Osteocyte (in vitro differentiated cells): ENCODE results near the gene ZNF215. TPM values are rescaled to one million over a fixed set of nuclear protein-coding genes. Genes with fewer than 3 reads are reported as not detected.
"Not testable (repeated sequence)": the region's sequence is repeated elsewhere in the genome, so short reads cannot be mapped to it uniquely, and the experiment has no call there.

Experiments
- DNase-seq: peaks from one replicate; pipeline ENCODE4 v3.0.0; 2021; ENCODE audit warnings: mixed read lengths; ENCODE audit not compliant: unreplicated experiment; ENCODE audit errors: extremely low spot score
- H3K27ac Mint-ChIP-seq: one replicate; pipeline ENCODE4 v1.8.0; 2021; ENCODE audit warnings: mild to moderate bottlenecking, mixed read lengths; ENCODE audit not compliant: unreplicated experiment
- H3K27me3 Mint-ChIP-seq: one replicate; pipeline ENCODE4 v1.8.0; 2021; ENCODE audit warnings: mixed read lengths; ENCODE audit not compliant: unreplicated experiment
- H3K36me3 Mint-ChIP-seq: one replicate; pipeline ENCODE4 v1.8.0; 2021; ENCODE audit warnings: mixed read lengths; ENCODE audit not compliant: unreplicated experiment
- H3K4me1 Mint-ChIP-seq: one replicate; pipeline ENCODE4 v1.8.0; 2021; ENCODE audit warnings: mixed read lengths; ENCODE audit not compliant: unreplicated experiment
- H3K4me3 Mint-ChIP-seq: one replicate; pipeline ENCODE4 v1.8.0; 2021; ENCODE audit warnings: mild to moderate bottlenecking, moderate library complexity, mixed read lengths; ENCODE audit not compliant: unreplicated experiment
- H3K9me3 Mint-ChIP-seq: one replicate; pipeline ENCODE4 v1.8.0; 2021; ENCODE audit warnings: mixed read lengths; ENCODE audit not compliant: unreplicated experiment
- total RNA-seq: library from RNA; stranded (reverse); gene quantifications from 2 replicates; pipeline ENCODE4 v1.2.1, GENCODE V29; 2021
- TF ChIP-seq, protein P1 (sequence below): fragments of 200-600 bp; sonication (generic); IDR thresholded peaks from 2 replicates; pipeline ENCODE4 v1.5.0; 2021; ENCODE audit warnings: antibody characterized with exemption, mild to moderate bottlenecking, moderate library complexity

The ZNF215 gene
- total RNA-seq, 1 donor from 2014 or later, result 2.7 TPM

DNA sequence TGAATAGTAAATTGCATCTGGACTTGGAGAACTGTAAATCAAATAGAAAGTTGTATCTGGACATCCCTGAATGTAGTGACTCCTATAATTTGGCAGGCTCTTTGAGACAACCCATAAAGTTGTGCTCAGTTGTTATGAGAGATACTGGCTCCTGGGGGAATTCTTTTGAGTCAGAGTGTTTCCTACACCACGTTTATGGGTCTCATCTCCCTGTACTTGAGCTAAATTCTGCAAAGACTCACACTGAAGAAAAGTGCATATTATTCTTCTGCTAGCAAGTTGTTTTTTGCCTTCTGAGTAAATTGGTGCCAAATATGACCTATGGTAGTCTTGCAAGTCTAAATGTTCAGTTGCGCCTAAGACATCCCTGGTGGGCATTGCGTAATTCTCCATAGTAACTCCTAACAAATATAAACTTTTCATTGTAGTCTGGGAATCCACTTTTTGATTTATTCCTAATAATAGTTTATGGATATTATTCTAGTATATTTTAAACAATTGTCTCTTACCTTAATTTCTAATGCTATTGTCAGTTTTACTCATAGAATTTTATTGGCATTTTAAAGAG is 5.0 kb downstream of the ZNF215 start:
- TF ChIP-seq, protein P1, sequence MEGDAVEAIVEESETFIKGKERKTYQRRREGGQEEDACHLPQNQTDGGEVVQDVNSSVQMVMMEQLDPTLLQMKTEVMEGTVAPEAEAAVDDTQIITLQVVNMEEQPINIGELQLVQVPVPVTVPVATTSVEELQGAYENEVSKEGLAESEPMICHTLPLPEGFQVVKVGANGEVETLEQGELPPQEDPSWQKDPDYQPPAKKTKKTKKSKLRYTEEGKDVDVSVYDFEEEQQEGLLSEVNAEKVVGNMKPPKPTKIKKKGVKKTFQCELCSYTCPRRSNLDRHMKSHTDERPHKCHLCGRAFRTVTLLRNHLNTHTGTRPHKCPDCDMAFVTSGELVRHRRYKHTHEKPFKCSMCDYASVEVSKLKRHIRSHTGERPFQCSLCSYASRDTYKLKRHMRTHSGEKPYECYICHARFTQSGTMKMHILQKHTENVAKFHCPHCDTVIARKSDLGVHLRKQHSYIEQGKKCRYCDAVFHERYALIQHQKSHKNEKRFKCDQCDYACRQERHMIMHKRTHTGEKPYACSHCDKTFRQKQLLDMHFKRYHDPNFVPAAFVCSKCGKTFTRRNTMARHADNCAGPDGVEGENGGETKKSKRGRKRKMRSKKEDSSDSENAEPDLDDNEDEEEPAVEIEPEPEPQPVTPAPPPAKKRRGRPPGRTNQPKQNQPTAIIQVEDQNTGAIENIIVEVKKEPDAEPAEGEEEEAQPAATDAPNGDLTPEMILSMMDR, result no peak
- DNase-seq, result no peak
- Mint-ChIP-seq H3K4me1 (peaks cover 16% of the 10 kb centered on the region), H3K9me3 (no peaks in the 10 kb centered on the region), H3K27ac (no peak overlapping the region), H3K27me3 (peaks cover 2% of the 10 kb centered on the region), H3K4me3 (no peak overlapping the region), H3K36me3 (peaks cover 2% of the 10 kb centered on the region)

- peaks cover 2% of the 10 kb centered on the region for H3K27me3 Mint-ChIP-seq
- DNase-seq, result no peak
- TF ChIP-seq, protein P1, result no peak
- no peak overlapping the region for H3K4me3 Mint-ChIP-seq
- H3K4me1 Mint-ChIP-seq, result peaks cover 11% of the 10 kb centered on the region
- peaks cover 2% of the 10 kb centered on the region for H3K36me3 Mint-ChIP-seq
- no peak overlapping the region for H3K27ac Mint-ChIP-seq
- H3K9me3 Mint-ChIP-seq, result no peaks in the 10 kb centered on the region
These were observed 5.9 kb downstream of the ZNF215 start for GRCh38 chr11:6932145-6932544.

DNA sequence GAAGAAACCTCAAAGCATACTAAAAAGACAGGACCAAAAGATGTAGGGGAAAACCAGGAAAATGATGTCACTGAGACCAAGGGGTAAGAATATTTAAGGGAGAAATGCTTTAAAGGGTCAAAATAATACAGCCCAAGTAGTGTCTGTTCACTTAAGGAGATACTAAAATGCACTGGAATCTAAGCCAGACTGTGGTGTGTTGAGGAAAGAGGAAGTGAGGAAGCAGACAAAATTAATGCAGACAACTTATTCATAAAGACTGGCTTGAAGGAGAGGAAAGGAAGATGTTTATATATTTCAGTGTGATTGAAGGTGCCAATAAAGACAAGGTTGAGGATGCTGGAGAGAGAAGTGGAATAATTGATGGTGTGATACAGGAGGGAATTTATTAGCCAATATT is 15.7 kb downstream of the ZNF215 start:
- H3K27me3 Mint-ChIP-seq, result no peaks in the 10 kb centered on the region
- peaks cover 2% of the 10 kb centered on the region for H3K36me3 Mint-ChIP-seq
- H3K4me1 Mint-ChIP-seq, result no peaks in the 10 kb centered on the region
- H3K27ac Mint-ChIP-seq, result no peak overlapping the region
- no peak for DNase-seq
- H3K9me3 Mint-ChIP-seq, result no peaks in the 10 kb centered on the region
- TF ChIP-seq, protein P1, result no peak
- H3K4me3 Mint-ChIP-seq, result no peak overlapping the region

- H3K4me3 Mint-ChIP-seq, result no peak overlapping the region
- H3K4me1 Mint-ChIP-seq, result no peaks in the 10 kb centered on the region
- no peak overlapping the region for H3K27ac Mint-ChIP-seq
- H3K9me3 Mint-ChIP-seq, result no peaks in the 10 kb centered on the region
- DNase-seq, result no peak
- H3K27me3 Mint-ChIP-seq, result no peaks in the 10 kb centered on the region
- TF ChIP-seq, protein P1, result no peak
- H3K36me3 Mint-ChIP-seq, result peaks cover 2% of the 10 kb centered on the region
These were observed 16.9 kb downstream of the ZNF215 start for GRCh38 chr11:6943131-6943530.

- not testable (repeated sequence) for DNase-seq, H3K9me3 Mint-ChIP-seq, H3K36me3 Mint-ChIP-seq, H3K4me1 Mint-ChIP-seq, H3K27ac Mint-ChIP-seq, H3K27me3 Mint-ChIP-seq, H3K4me3 Mint-ChIP-seq
These were observed 28.0 kb downstream of the ZNF215 start for GRCh38 chr11:6954248-6954647.

DNA sequence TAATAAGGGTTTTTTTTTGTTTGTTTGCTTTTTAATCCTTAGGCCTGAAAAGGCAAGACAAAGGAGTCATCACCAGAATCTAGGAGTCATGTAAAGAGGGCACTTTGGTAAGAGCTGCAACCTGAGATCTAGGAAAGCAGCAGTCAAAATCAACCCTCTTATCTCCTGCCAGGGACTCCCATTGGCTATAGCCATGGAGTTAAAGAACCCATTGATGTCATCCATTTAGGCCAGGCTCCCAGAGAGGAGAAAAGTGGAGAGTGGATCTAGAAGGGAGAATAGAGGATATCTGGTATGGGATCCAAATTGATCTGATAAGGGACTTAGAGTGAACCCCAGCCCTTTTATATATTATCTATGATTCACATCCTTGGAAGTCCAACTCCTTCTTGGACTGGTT is 35.9 kb downstream of the ZNF215 start:
- no peak overlapping the region for H3K27ac Mint-ChIP-seq
- H3K27me3 Mint-ChIP-seq, result no peaks in the 10 kb centered on the region
- DNase-seq, result no peak
- H3K4me1 Mint-ChIP-seq, result no peaks in the 10 kb centered on the region
- H3K36me3 Mint-ChIP-seq, result no peaks in the 10 kb centered on the region
- TF ChIP-seq, protein P1, result no peak
- H3K4me3 Mint-ChIP-seq, result no peak overlapping the region
- no peaks in the 10 kb centered on the region for H3K9me3 Mint-ChIP-seq
